CD14-positive monocyte (primary cell): ENCODE data around the gene SRA1. TPM values are rescaled to one million over a fixed set of nuclear protein-coding genes. Genes with fewer than 3 reads are reported as not detected.
A peak's percentile ranks its signal among the peaks of the same experiment; 100 is the strongest.

Experiments
- DNase-seq, 3 donors: peaks; one replicate each; pipeline ENCODE4 v3.0.0-alpha.2; 2011 to 2022
- H2AFZ ChIP-seq: 2 replicates; pipeline ENCODE4 v1.6.0; 2012; ENCODE audit warnings: mild to moderate bottlenecking, low read depth, low read length, inconsistent platforms; ENCODE audit not compliant: insufficient read depth, poor library complexity, severe bottlenecking
- H3K27ac ChIP-seq, 2 donors: 1 replicate in 1 of 2; 2 replicates in 1 of 2; pipeline ENCODE4 v1.5.1; 2012 to 2013; ENCODE audit warnings: low read length in 2 of 2, control low read depth in 1 of 2, inconsistent platforms in 1 of 2, low read depth in 1 of 2, mild to moderate bottlenecking in 1 of 2
- H3K27me3 ChIP-seq, 2 donors: one replicate each; pipeline versions ENCODE4 v1.6.0 to v1.6.1; 2011 to 2013; ENCODE audit warnings: low read length in 2 of 2; ENCODE audit not compliant: control insufficient read depth in 2 of 2, insufficient read depth in 2 of 2
- H3K36me3 ChIP-seq, 2 donors: replicated peaks in 1 of 2; 1 replicate in 1 of 2; 2 replicates in 1 of 2; pipeline versions ENCODE4 v1.5.1 to v1.6.1; 2012 to 2013; ENCODE audit warnings: low read length in 2 of 2, control low read depth in 1 of 2, inconsistent platforms in 1 of 2, mild to moderate bottlenecking in 1 of 2; ENCODE audit not compliant: insufficient read depth in 2 of 2, control insufficient read depth in 1 of 2
- H3K4me1 ChIP-seq, 2 donors: 1 replicate in 1 of 2; 2 replicates in 1 of 2; pipeline versions ENCODE4 v1.5.1 to v1.6.1; 2012 to 2013; ENCODE audit warnings: low read length in 2 of 2, control low read depth in 1 of 2, inconsistent platforms in 1 of 2, mild to moderate bottlenecking in 1 of 2, moderate library complexity in 1 of 2; ENCODE audit not compliant: insufficient read depth in 2 of 2, control insufficient read depth in 1 of 2
- H3K4me2 ChIP-seq: replicated peaks from 2 replicates; pipeline ENCODE3; 2012; ENCODE audit warnings: low read length, moderate library complexity, mild to moderate bottlenecking; ENCODE audit not compliant: poor library complexity, severe bottlenecking; ENCODE audit errors: extremely low read depth
- H3K4me3 ChIP-seq, 3 experiments: fragments of 200-600 bp in 1 of 3; sonication (generic) in 1 of 3; replicated peaks in 1 of 3; 1 replicate in 2 of 3; 2 replicates in 1 of 3; pipeline ENCODE4 v1.5.1; 2011 to 2013; ENCODE audit warnings: low read length in 3 of 3, mild to moderate bottlenecking in 3 of 3, control low read depth in 2 of 3, low read depth in 2 of 3, inconsistent platforms in 1 of 3, moderate library complexity in 1 of 3
- H3K79me2 ChIP-seq: 2 replicates; pipeline ENCODE4 v1.6.0; 2012; ENCODE audit warnings: mild to moderate bottlenecking, control low read depth, inconsistent platforms, low read length, moderate library complexity; ENCODE audit not compliant: insufficient read depth
- H3K9ac ChIP-seq: 2 replicates; pipeline ENCODE4 v1.6.0; 2017; ENCODE audit warnings: low read length, mild to moderate bottlenecking; ENCODE audit not compliant: insufficient read depth, poor library complexity, severe bottlenecking
- H3K9me3 ChIP-seq, 2 donors: replicated peaks in 1 of 2; 1 replicate in 1 of 2; 2 replicates in 1 of 2; pipeline versions ENCODE4 v1.5.1 to v1.6.1; 2012 to 2013; ENCODE audit warnings: low read length in 2 of 2, control low read depth in 1 of 2; ENCODE audit not compliant: control insufficient read depth in 1 of 2, insufficient read depth in 1 of 2
- H4K20me1 ChIP-seq: 2 replicates; pipeline ENCODE4 v1.6.0; 2012; ENCODE audit warnings: mild to moderate bottlenecking, low read length, control low read depth, moderate library complexity; ENCODE audit not compliant: insufficient read depth
- H3K27ac Mint-ChIP-seq, 7 donors: one replicate each; pipeline ENCODE4 v1.8.0; 2020; ENCODE audit warnings: mild to moderate bottlenecking in 7 of 7, mixed read lengths in 7 of 7, moderate library complexity in 6 of 7, inconsistent platforms in 2 of 7
- H3K27me3 Mint-ChIP-seq, 3 donors: one replicate each; pipeline ENCODE4 v1.8.0; 2021 to 2022; ENCODE audit warnings: low read depth in 3 of 3, mild to moderate bottlenecking in 3 of 3, mixed read lengths in 3 of 3, moderate library complexity in 3 of 3, inconsistent platforms in 1 of 3
- H3K36me3 Mint-ChIP-seq, 2 donors: one replicate each; pipeline ENCODE4 v1.8.0; 2020; ENCODE audit warnings: mixed read lengths in 2 of 2, inconsistent platforms in 1 of 2, mild to moderate bottlenecking in 1 of 2
- H3K4me1 Mint-ChIP-seq: one replicate; pipeline ENCODE4 v1.8.0; 2020; ENCODE audit warnings: mild to moderate bottlenecking, mixed read lengths
- H3K4me3 Mint-ChIP-seq, 2 donors: one replicate each; pipeline ENCODE4 v1.8.0; 2020; ENCODE audit warnings: mild to moderate bottlenecking in 2 of 2, mixed read lengths in 2 of 2, moderate library complexity in 1 of 2
- H3K9me3 Mint-ChIP-seq, 7 donors: one replicate each; pipeline ENCODE4 v1.8.0; 2020 to 2022; ENCODE audit warnings: mixed read lengths in 7 of 7, mild to moderate bottlenecking in 6 of 7, moderate library complexity in 6 of 7, inconsistent platforms in 2 of 7
- WGBS: methylation state at CpG from one replicate; pipeline ENCODE4 v1.1.5; 2013; ENCODE audit warnings: missing lambda C conversion rate; ENCODE audit not compliant: insufficient coverage; 5-methylcytosine and 5-hydroxymethylcytosine counted together
- intact Hi-C, 2 donors: fragments of 100-400 bp; cut with micrococcal nuclease; formaldehyde crosslinking; loops; one replicate each; pipeline versions ENCODE4 v1.15.0 to v1.15.1; 2023
- polyA plus RNA-seq, 3 donors: library from polyadenylated mRNA; depleted of rRNA in 1 of 3; unstranded in 2 of 3; stranded (reverse) in 1 of 3; fragments of 300-500 nt in 2 of 3; fragments of >200 nt in 1 of 3; fragmentation: Illumina TruSeq in 2 of 3; gene quantifications; 1 replicate in 2 of 3; 2 replicates in 1 of 3; pipeline ENCODE4 v1.2.3, GENCODE V29; 2012 to 2021
- TF ChIP-seq, protein P1 (sequence below): fragments of 200-600 bp; IDR thresholded peaks from one replicate; pipeline ENCODE4 v1.8.0; 2022; ENCODE audit warnings: antibody characterized with exemption, mild to moderate bottlenecking

The SRA1 gene
- polyA plus RNA-seq, 3 donors, result 72.4 to 97.2 (median 80.8) TPM

- Mint-ChIP-seq H3K27ac (no peak overlapping the region), H3K36me3 (peaks cover 78 to 96% of the 10 kb centered on the region in 2 donors), H3K4me1 (no peaks in the 10 kb centered on the region), H3K27me3 (no peaks in the 10 kb centered on the region), H3K4me3 (no peak overlapping the region), H3K9me3 (peaks cover 0 to 2% (median 0%) of the 10 kb centered on the region in 7 donors)
- H3K4me2 ChIP-seq, result no peak overlapping the region
- no peak overlapping the region for H3K9ac ChIP-seq
- intact Hi-C loops, result loop anchor here in 1 of 2 donors (10.0 kb wide), 1 partner anchor 135 kb away; the partner anchor contains the start of gene ANKHD1
- DNase-seq, result no peak
- WGBS, result no CpG with 5 or more reads among the region's 1 CpG
- H3K36me3 ChIP-seq, result peaks cover 72 to 98% of the 10 kb centered on the region in 2 donors
- H3K79me2 ChIP-seq, result no peaks in the 10 kb centered on the region
- no peaks in the 10 kb centered on the region for H3K9me3 ChIP-seq
- H3K4me1 ChIP-seq, result no peaks in the 10 kb centered on the region
- H3K27me3 ChIP-seq, result no peaks in the 10 kb centered on the region
- H3K4me3 ChIP-seq, result no peak overlapping the region
- no peak overlapping the region for H2AFZ ChIP-seq
- no peak overlapping the region for H3K27ac ChIP-seq
- TF ChIP-seq, protein P1, sequence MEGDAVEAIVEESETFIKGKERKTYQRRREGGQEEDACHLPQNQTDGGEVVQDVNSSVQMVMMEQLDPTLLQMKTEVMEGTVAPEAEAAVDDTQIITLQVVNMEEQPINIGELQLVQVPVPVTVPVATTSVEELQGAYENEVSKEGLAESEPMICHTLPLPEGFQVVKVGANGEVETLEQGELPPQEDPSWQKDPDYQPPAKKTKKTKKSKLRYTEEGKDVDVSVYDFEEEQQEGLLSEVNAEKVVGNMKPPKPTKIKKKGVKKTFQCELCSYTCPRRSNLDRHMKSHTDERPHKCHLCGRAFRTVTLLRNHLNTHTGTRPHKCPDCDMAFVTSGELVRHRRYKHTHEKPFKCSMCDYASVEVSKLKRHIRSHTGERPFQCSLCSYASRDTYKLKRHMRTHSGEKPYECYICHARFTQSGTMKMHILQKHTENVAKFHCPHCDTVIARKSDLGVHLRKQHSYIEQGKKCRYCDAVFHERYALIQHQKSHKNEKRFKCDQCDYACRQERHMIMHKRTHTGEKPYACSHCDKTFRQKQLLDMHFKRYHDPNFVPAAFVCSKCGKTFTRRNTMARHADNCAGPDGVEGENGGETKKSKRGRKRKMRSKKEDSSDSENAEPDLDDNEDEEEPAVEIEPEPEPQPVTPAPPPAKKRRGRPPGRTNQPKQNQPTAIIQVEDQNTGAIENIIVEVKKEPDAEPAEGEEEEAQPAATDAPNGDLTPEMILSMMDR, result no peak
- peaks cover 24% of the 10 kb centered on the region for H4K20me1 ChIP-seq
Measured at GRCh38 chr5:140540227-140540626, 17.0 kb downstream of the SRA1 start.

- no peak for DNase-seq
- no peak overlapping the region for H3K4me3 ChIP-seq
- peaks cover 4% of the 10 kb centered on the region for H3K4me1 Mint-ChIP-seq
- H3K4me2 ChIP-seq, result no peak overlapping the region
- H3K27ac Mint-ChIP-seq, result peak overlapping the region in 2 of 7 donors; percentile 6 to 84
- intact Hi-C loops, result loop anchor here in 1 of 2 donors (10.0 kb wide), 1 partner anchor 59 kb away; no protein-coding TSS in a partner anchor
- no peak overlapping the region for H3K4me3 Mint-ChIP-seq
- TF ChIP-seq, protein P1, result no peak
- H3K36me3 Mint-ChIP-seq, result peaks cover 47 to 68% of the 10 kb centered on the region in 2 donors
- no peak overlapping the region for H2AFZ ChIP-seq
- H3K9me3 Mint-ChIP-seq, result no peaks in the 10 kb centered on the region
- no peaks in the 10 kb centered on the region for H3K79me2 ChIP-seq
- H3K27me3 ChIP-seq, result no peaks in the 10 kb centered on the region
- H3K36me3 ChIP-seq, result peaks cover 52 to 73% of the 10 kb centered on the region in 2 donors
- peaks cover 6% of the 10 kb centered on the region for H4K20me1 ChIP-seq
- peaks cover 0 to 1% (median 0%) of the 10 kb centered on the region in 3 donors for H3K27me3 Mint-ChIP-seq
- H3K9ac ChIP-seq, result no peak overlapping the region
- peak overlapping the region in 1 of 2 donors; percentile 48 for H3K27ac ChIP-seq
- no CpG with 5 or more reads among the region's 2 CpGs for WGBS
- H3K9me3 ChIP-seq, result no peaks in the 10 kb centered on the region
- peaks cover 4 to 6% of the 10 kb centered on the region in 2 donors for H3K4me1 ChIP-seq
Measured at GRCh38 chr5:140524003-140524402, 33.3 kb downstream of the SRA1 start.
